Prostate gland (tissue), 2 donors: Measurements from ENCODE around the gene NUBP2. TPM values are rescaled to one million over a fixed set of nuclear protein-coding genes. Genes with fewer than 3 reads are reported as not detected.

Experiments used
- DNase-seq: peaks from one replicate; pipeline ENCODE4 v3.0.0-alpha.2; 2019; ENCODE audit warnings: low spot score
- H3K27ac ChIP-seq, 2 donors: fragments of 200-600 bp; sonication (generic); 2 replicates each; pipeline ENCODE4 v1.5.1; 2017 to 2019
- H3K27me3 ChIP-seq: fragments of 200-600 bp; sonication (generic); replicated peaks from 2 replicates; pipeline ENCODE4 v1.5.1; 2019; ENCODE audit not compliant: insufficient read depth
- H3K36me3 ChIP-seq, 2 donors: fragments of 200-600 bp; sonication (generic); 1 replicate in 1 of 2; 2 replicates in 1 of 2; pipeline versions ENCODE4 v1.5.1 to v1.8.1; 2017 to 2019
- H3K4me1 ChIP-seq: fragments of 200-600 bp; sonication (generic); replicated peaks from 2 replicates; pipeline ENCODE4 v1.5.1; 2019
- H3K4me3 ChIP-seq, 2 donors: fragments of 200-600 bp; sonication (generic); 2 replicates each; pipeline ENCODE4 v1.5.1; 2017 to 2019
- H3K9me3 ChIP-seq: fragments of 200-600 bp; sonication (generic); 2 replicates; pipeline ENCODE4 v1.5.1; 2017
- CTCF ChIP-seq, 4 experiments: fragments of 200-600 bp in 2 of 4; fragments of 450-650 bp in 2 of 4; sonication (generic) in 2 of 4; IDR thresholded peaks; 1 replicate in 3 of 4; 2 replicates in 1 of 4; pipeline ENCODE4 v1.5.1; 2016 to 2019; ENCODE audit warnings: antibody characterized with exemption in 4 of 4, mild to moderate bottlenecking in 2 of 4, moderate library complexity in 2 of 4
- POLR2A ChIP-seq: fragments of 450-650 bp; IDR thresholded peaks from one replicate; pipeline ENCODE4 v1.6.1; 2016; ENCODE audit warnings: antibody characterized with exemption, mild to moderate bottlenecking
- POLR2AphosphoS5 ChIP-seq: sonication (generic); formaldehyde crosslinking; IDR thresholded peaks from one replicate; pipeline ENCODE4 v1.6.1; 2017; ENCODE audit warnings: antibody characterized with exemption
- WGBS: methylation state at CpG from one replicate; pipeline ENCODE4 v1.1.5; 2018; 5-methylcytosine and 5-hydroxymethylcytosine counted together
- intact Hi-C: fragments of 100-400 bp; cut with DNase I; formaldehyde crosslinking; loops from one replicate; pipeline ENCODE4 v1.14.2; 2022
- total RNA-seq, 2 donors: library from RNA; depleted of rRNA; stranded (reverse); fragments of >200 nt; gene quantifications; one replicate each; pipeline ENCODE4 v1.1.0, GENCODE V29; 2016

The NUBP2 gene
- total RNA-seq, 2 donors from 2014 or later: 98.4 to 233 TPM

DNA sequence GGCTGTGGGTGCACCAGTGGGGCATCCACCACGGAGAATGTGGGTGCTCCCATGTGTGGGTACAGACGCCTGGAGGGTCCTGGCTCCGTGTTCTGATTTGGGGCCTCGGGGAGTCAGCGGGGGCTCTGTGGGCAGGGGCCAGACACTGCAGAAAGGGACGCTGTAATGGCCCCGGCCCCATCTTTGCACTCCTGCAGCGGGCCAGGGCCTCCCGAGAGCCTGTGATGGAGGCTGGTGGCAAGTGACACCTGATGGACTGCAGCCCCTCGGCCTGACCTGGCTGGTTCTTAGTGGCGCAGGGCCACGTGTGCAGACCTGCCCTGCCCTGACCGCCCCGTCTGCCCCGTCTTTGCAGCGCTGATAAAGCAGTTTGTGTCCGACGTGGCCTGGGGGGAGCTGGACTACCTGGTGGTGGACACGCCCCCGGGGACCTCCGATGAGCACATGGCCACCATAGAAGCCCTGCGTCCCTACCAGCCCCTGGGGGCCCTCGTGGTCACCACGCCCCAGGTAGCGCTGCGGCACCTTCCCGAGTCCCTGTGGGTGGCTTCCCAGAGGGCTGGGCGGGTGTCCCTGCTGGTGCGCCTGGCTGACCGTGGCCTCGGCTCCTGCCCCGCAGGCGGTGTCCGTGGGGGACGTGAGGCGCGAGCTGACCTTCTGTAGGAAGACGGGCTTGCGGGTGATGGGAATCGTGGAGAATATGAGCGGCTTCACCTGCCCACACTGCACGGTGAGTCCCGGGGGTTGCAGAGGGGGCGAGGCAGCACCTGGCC lies 4.7 kb downstream of the NUBP2 start:
- peaks cover 6% of the 10 kb centered on the region for H3K4me1 ChIP-seq
- WGBS: 90% methylated on average over 44 of the region's 44 CpGs
- intact Hi-C loops: no loop called here
- H3K27ac ChIP-seq: no peak overlapping the region
- peak; percentile 3 for DNase-seq
- no peak for TF ChIP-seq CTCF (IDR thresholded peaks at IDR 0.05)
- TF ChIP-seq POLR2A: no peak
- no peak for TF ChIP-seq POLR2AphosphoS5
- no peaks in the 10 kb centered on the region for H3K27me3 ChIP-seq
- no peaks in the 10 kb centered on the region for H3K9me3 ChIP-seq
- no peaks in the 10 kb centered on the region for H3K36me3 ChIP-seq
- H3K4me3 ChIP-seq: no peak overlapping the region

GRCh38 chr16:1788095-1788707 lies 5.4 kb downstream of the NUBP2 start:
- no peak for DNase-seq
- Histone ChIP-seq H3K4me1 (peaks cover 6% of the 10 kb centered on the region), H3K4me3 (no peak overlapping the region), H3K9me3 (no peaks in the 10 kb centered on the region), H3K27ac (no peak overlapping the region), H3K27me3 (no peaks in the 10 kb centered on the region), H3K36me3 (no peaks in the 10 kb centered on the region)
- intact Hi-C loops: no loop called here
- TF ChIP-seq CTCF (IDR thresholded peaks at IDR 0.05) (no peak), POLR2AphosphoS5 (no peak), POLR2A (no peak)
- WGBS: 74% methylated on average over 32 of the region's 38 CpGs

- intact Hi-C loops: no loop called here
- Histone ChIP-seq H3K27ac (no peak overlapping the region), H3K4me3 (no peak overlapping the region), H3K27me3 (no peaks in the 10 kb centered on the region), H3K36me3 (no peaks in the 10 kb centered on the region), H3K9me3 (no peaks in the 10 kb centered on the region), H3K4me1 (peaks cover 6% of the 10 kb centered on the region)
- TF ChIP-seq POLR2A (no peak), POLR2AphosphoS5 (no peak)
- peak; percentile 22 for DNase-seq
- WGBS: 39% methylated on average over 13 of the region's 19 CpGs
These were observed 5.9 kb downstream of the NUBP2 start for GRCh38 chr16:1788708-1789100.

GRCh38 chr16:1789643-1790045 lies 6.9 kb downstream of the NUBP2 start:
- Histone ChIP-seq H3K4me3 (no peak overlapping the region), H3K27me3 (no peaks in the 10 kb centered on the region), H3K36me3 (no peaks in the 10 kb centered on the region), H3K4me1 (no peaks in the 10 kb centered on the region), H3K27ac (no peak overlapping the region), H3K9me3 (no peaks in the 10 kb centered on the region)
- no peak for DNase-seq
- TF ChIP-seq POLR2AphosphoS5 (no peak), POLR2A (no peak), CTCF (IDR thresholded peaks at IDR 0.05) (no peak)
- 70% methylated on average over 15 of the region's 25 CpGs for WGBS
- intact Hi-C loops: no loop called here

GRCh38 chr16:1790261-1790610 lies 7.5 kb downstream of the NUBP2 start:
- H3K9me3 ChIP-seq: no peaks in the 10 kb centered on the region
- H3K4me1 ChIP-seq: no peaks in the 10 kb centered on the region
- no peak overlapping the region for H3K4me3 ChIP-seq
- intact Hi-C loops: no loop called here
- WGBS: 90% methylated on average over 15 of the region's 15 CpGs
- H3K27ac ChIP-seq: no peak overlapping the region
- TF ChIP-seq CTCF (IDR thresholded peaks at IDR 0.05) (no peak), POLR2A (no peak), POLR2AphosphoS5 (no peak)
- H3K27me3 ChIP-seq: no peaks in the 10 kb centered on the region
- DNase-seq: no peak
- no peaks in the 10 kb centered on the region for H3K36me3 ChIP-seq
